Activated CD8-positive, alpha-beta memory T cell treated with anti-CD3 and anti-CD28 coated beads, Interleukin-2, amount 50 U/mL, for 24 hours (primary cell): ENCODE results near the gene CNPY3.
A peak's percentile ranks its signal among the peaks of the same experiment; 100 is the strongest.
"Not testable (repeated sequence)": the region's sequence is repeated elsewhere in the genome, so short reads cannot be mapped to it uniquely, and the experiment has no call there.

Experiments
- DNase-seq: peaks from one replicate; pipeline ENCODE4 v3.0.0-alpha.2; 2020; ENCODE audit errors: extremely low read depth

Gene CNPY3

GRCh38 chr6:42928986-42929820, at the start of gene CNPY3:
Gene CNPY3 (plus strand): TSS chr6:42929480. CDS start chr6:42929571, 91 bp downstream.
- DNase-seq = peak; percentile 88

GRCh38 chr6:42880240-42880817, 49.0 kb upstream of the CNPY3 start:
- DNase-seq = not testable (repeated sequence)

GRCh38 chr6:42880871-42881270, 48.4 kb upstream of the CNPY3 start:
- DNase-seq = not testable (repeated sequence)

GRCh38 chr6:42885702-42886101, 43.6 kb upstream of the CNPY3 start:
- no peak for DNase-seq

GRCh38 chr6:42888201-42888600, 41.1 kb upstream of the CNPY3 start:
- not testable (repeated sequence) for DNase-seq

GRCh38 chr6:42889815-42890214, 39.5 kb upstream of the CNPY3 start:
- no peak for DNase-seq

- peak; percentile 86 for DNase-seq
Measured at GRCh38 chr6:42890311-42891198, 38.7 kb upstream of the CNPY3 start.

- DNase-seq = no peak
Measured at GRCh38 chr6:42891199-42891722, 38.0 kb upstream of the CNPY3 start.

- DNase-seq = not testable (repeated sequence)
Measured at GRCh38 chr6:42894041-42894828, 35.0 kb upstream of the CNPY3 start.

GRCh38 chr6:42896178-42896719, 33.0 kb upstream of the CNPY3 start:
- DNase-seq = no peak

- DNase-seq = peak; percentile 55
Measured at GRCh38 chr6:42898891-42899361, 30.4 kb upstream of the CNPY3 start.

- no peak for DNase-seq
Measured at GRCh38 chr6:42899871-42900270, 29.4 kb upstream of the CNPY3 start.

- peak; percentile 32 for DNase-seq
Measured at GRCh38 chr6:42901538-42901957, 27.7 kb upstream of the CNPY3 start.

GRCh38 chr6:42902429-42903263, 26.6 kb upstream of the CNPY3 start:
- DNase-seq = not testable (repeated sequence)

GRCh38 chr6:42904467-42904866, 24.8 kb upstream of the CNPY3 start:
- no peak for DNase-seq

- DNase-seq = no peak
Measured at GRCh38 chr6:42907336-42907735, 21.9 kb upstream of the CNPY3 start.

GRCh38 chr6:42909835-42910234, 19.4 kb upstream of the CNPY3 start:
- no peak for DNase-seq

- no peak for DNase-seq
Measured at GRCh38 chr6:42911171-42912021, 17.9 kb upstream of the CNPY3 start.

- no peak for DNase-seq
Measured at GRCh38 chr6:42914546-42914945, 14.7 kb upstream of the CNPY3 start.
